CD14-positive monocyte (primary cell): ENCODE data around the gene ZSCAN10. TPM values are rescaled to one million over a fixed set of nuclear protein-coding genes. Genes with fewer than 3 reads are reported as not detected.
A peak's percentile ranks its signal among the peaks of the same experiment; 100 is the strongest.
"Not testable (repeated sequence)": the region's sequence is repeated elsewhere in the genome, so short reads cannot be mapped to it uniquely, and the experiment has no call there.

Experiments used
- DNase-seq, 3 donors: peaks; one replicate each; pipeline ENCODE4 v3.0.0-alpha.2; 2011 to 2022
- H2AFZ ChIP-seq: 2 replicates; pipeline ENCODE4 v1.6.0; 2012; ENCODE audit warnings: mild to moderate bottlenecking, low read depth, low read length, inconsistent platforms; ENCODE audit not compliant: insufficient read depth, poor library complexity, severe bottlenecking
- H3K27ac ChIP-seq, 2 donors: 1 replicate in 1 of 2; 2 replicates in 1 of 2; pipeline ENCODE4 v1.5.1; 2012 to 2013; ENCODE audit warnings: low read length in 2 of 2, control low read depth in 1 of 2, inconsistent platforms in 1 of 2, low read depth in 1 of 2, mild to moderate bottlenecking in 1 of 2
- H3K27me3 ChIP-seq, 2 donors: one replicate each; pipeline versions ENCODE4 v1.6.0 to v1.6.1; 2011 to 2013; ENCODE audit warnings: low read length in 2 of 2; ENCODE audit not compliant: control insufficient read depth in 2 of 2, insufficient read depth in 2 of 2
- H3K36me3 ChIP-seq, 2 donors: replicated peaks in 1 of 2; 1 replicate in 1 of 2; 2 replicates in 1 of 2; pipeline versions ENCODE4 v1.5.1 to v1.6.1; 2012 to 2013; ENCODE audit warnings: low read length in 2 of 2, control low read depth in 1 of 2, inconsistent platforms in 1 of 2, mild to moderate bottlenecking in 1 of 2; ENCODE audit not compliant: insufficient read depth in 2 of 2, control insufficient read depth in 1 of 2
- H3K4me1 ChIP-seq, 2 donors: 1 replicate in 1 of 2; 2 replicates in 1 of 2; pipeline versions ENCODE4 v1.5.1 to v1.6.1; 2012 to 2013; ENCODE audit warnings: low read length in 2 of 2, control low read depth in 1 of 2, inconsistent platforms in 1 of 2, mild to moderate bottlenecking in 1 of 2, moderate library complexity in 1 of 2; ENCODE audit not compliant: insufficient read depth in 2 of 2, control insufficient read depth in 1 of 2
- H3K4me2 ChIP-seq: replicated peaks from 2 replicates; pipeline ENCODE3; 2012; ENCODE audit warnings: low read length, moderate library complexity, mild to moderate bottlenecking; ENCODE audit not compliant: poor library complexity, severe bottlenecking; ENCODE audit errors: extremely low read depth
- H3K4me3 ChIP-seq, 3 experiments: fragments of 200-600 bp in 1 of 3; sonication (generic) in 1 of 3; replicated peaks in 1 of 3; 1 replicate in 2 of 3; 2 replicates in 1 of 3; pipeline ENCODE4 v1.5.1; 2011 to 2013; ENCODE audit warnings: low read length in 3 of 3, mild to moderate bottlenecking in 3 of 3, control low read depth in 2 of 3, low read depth in 2 of 3, inconsistent platforms in 1 of 3, moderate library complexity in 1 of 3
- H3K79me2 ChIP-seq: 2 replicates; pipeline ENCODE4 v1.6.0; 2012; ENCODE audit warnings: mild to moderate bottlenecking, control low read depth, inconsistent platforms, low read length, moderate library complexity; ENCODE audit not compliant: insufficient read depth
- H3K9ac ChIP-seq: 2 replicates; pipeline ENCODE4 v1.6.0; 2017; ENCODE audit warnings: low read length, mild to moderate bottlenecking; ENCODE audit not compliant: insufficient read depth, poor library complexity, severe bottlenecking
- H3K9me3 ChIP-seq, 2 donors: replicated peaks in 1 of 2; 1 replicate in 1 of 2; 2 replicates in 1 of 2; pipeline versions ENCODE4 v1.5.1 to v1.6.1; 2012 to 2013; ENCODE audit warnings: low read length in 2 of 2, control low read depth in 1 of 2; ENCODE audit not compliant: control insufficient read depth in 1 of 2, insufficient read depth in 1 of 2
- H4K20me1 ChIP-seq: 2 replicates; pipeline ENCODE4 v1.6.0; 2012; ENCODE audit warnings: mild to moderate bottlenecking, low read length, control low read depth, moderate library complexity; ENCODE audit not compliant: insufficient read depth
- H3K27ac Mint-ChIP-seq, 7 donors: one replicate each; pipeline ENCODE4 v1.8.0; 2020; ENCODE audit warnings: mild to moderate bottlenecking in 7 of 7, mixed read lengths in 7 of 7, moderate library complexity in 6 of 7, inconsistent platforms in 2 of 7
- H3K27me3 Mint-ChIP-seq, 3 donors: one replicate each; pipeline ENCODE4 v1.8.0; 2021 to 2022; ENCODE audit warnings: low read depth in 3 of 3, mild to moderate bottlenecking in 3 of 3, mixed read lengths in 3 of 3, moderate library complexity in 3 of 3, inconsistent platforms in 1 of 3
- H3K36me3 Mint-ChIP-seq, 2 donors: one replicate each; pipeline ENCODE4 v1.8.0; 2020; ENCODE audit warnings: mixed read lengths in 2 of 2, inconsistent platforms in 1 of 2, mild to moderate bottlenecking in 1 of 2
- H3K4me1 Mint-ChIP-seq: one replicate; pipeline ENCODE4 v1.8.0; 2020; ENCODE audit warnings: mild to moderate bottlenecking, mixed read lengths
- H3K4me3 Mint-ChIP-seq, 2 donors: one replicate each; pipeline ENCODE4 v1.8.0; 2020; ENCODE audit warnings: mild to moderate bottlenecking in 2 of 2, mixed read lengths in 2 of 2, moderate library complexity in 1 of 2
- H3K9me3 Mint-ChIP-seq, 7 donors: one replicate each; pipeline ENCODE4 v1.8.0; 2020 to 2022; ENCODE audit warnings: mixed read lengths in 7 of 7, mild to moderate bottlenecking in 6 of 7, moderate library complexity in 6 of 7, inconsistent platforms in 2 of 7
- CTCF ChIP-seq: fragments of 200-600 bp; IDR thresholded peaks from one replicate; pipeline ENCODE4 v1.8.0; 2022; ENCODE audit warnings: antibody characterized with exemption, mild to moderate bottlenecking
- WGBS: methylation state at CpG from one replicate; pipeline ENCODE4 v1.1.5; 2013; ENCODE audit warnings: missing lambda C conversion rate; ENCODE audit not compliant: insufficient coverage; 5-methylcytosine and 5-hydroxymethylcytosine counted together
- intact Hi-C, 2 donors: fragments of 100-400 bp; cut with micrococcal nuclease; formaldehyde crosslinking; loops; one replicate each; pipeline versions ENCODE4 v1.15.0 to v1.15.1; 2023
- polyA plus RNA-seq, 3 donors: library from polyadenylated mRNA; depleted of rRNA in 1 of 3; unstranded in 2 of 3; stranded (reverse) in 1 of 3; fragments of 300-500 nt in 2 of 3; fragments of >200 nt in 1 of 3; fragmentation: Illumina TruSeq in 2 of 3; gene quantifications; 1 replicate in 2 of 3; 2 replicates in 1 of 3; pipeline ENCODE4 v1.2.3, GENCODE V29; 2012 to 2021

ZSCAN10 gene
- polyA plus RNA-seq, 3 donors, result 0.29 TPM; not detected in 2

- 97% methylated on average over 16 of the region's 17 CpGs for WGBS
- H3K4me3 ChIP-seq, result no peak overlapping the region
- no peak overlapping the region for H3K27ac Mint-ChIP-seq
Measured at GRCh38 chr16:3080024-3080423, 19.1 kb downstream of the ZSCAN10 start.

GRCh38 chr16:3076577-3076976, 22.5 kb downstream of the ZSCAN10 start:
- peaks cover 0 to 5% (median 1%) of the 10 kb centered on the region in 3 donors for H3K27me3 Mint-ChIP-seq
- no peak overlapping the region for H3K9ac ChIP-seq
- peaks cover 34 to 39% of the 10 kb centered on the region in 2 donors for H3K36me3 Mint-ChIP-seq
- H3K9me3 ChIP-seq, result no peaks in the 10 kb centered on the region
- peak overlapping the region in 2 of 7 donors; percentile 21 to 61 for H3K27ac Mint-ChIP-seq
- no peak overlapping the region for H3K4me2 ChIP-seq
- H3K36me3 ChIP-seq, result peaks cover 28 to 38% of the 10 kb centered on the region in 2 donors
- H3K27me3 ChIP-seq, result no peaks in the 10 kb centered on the region
- intact Hi-C loops, result no loop called here
- peaks cover 35 to 41% of the 10 kb centered on the region in 2 donors for H3K4me1 ChIP-seq
- no peaks in the 10 kb centered on the region for H4K20me1 ChIP-seq
- H3K9me3 Mint-ChIP-seq, result peaks cover 0 to 3% (median 0%) of the 10 kb centered on the region in 7 donors
- TF ChIP-seq CTCF, result no peak
- DNase-seq, result no peak
- H3K4me1 Mint-ChIP-seq, result peaks cover 37% of the 10 kb centered on the region
- H3K4me3 Mint-ChIP-seq, result no peak overlapping the region
- H3K4me3 ChIP-seq, result no peak overlapping the region
- no peak overlapping the region for H3K27ac ChIP-seq
- WGBS, result 92% methylated on average over 3 of the region's 6 CpGs
- no peaks in the 10 kb centered on the region for H3K79me2 ChIP-seq
- no peak overlapping the region for H2AFZ ChIP-seq

More at GRCh38 chr16:3080024-3080423, 19.1 kb downstream of the ZSCAN10 start:
- Histone ChIP-seq H3K9me3 (no peaks in the 10 kb centered on the region), H3K27ac (no peak overlapping the region), H3K4me1 (peaks cover 7 to 10% of the 10 kb centered on the region in 2 donors), H2AFZ (no peak overlapping the region), H3K9ac (no peak overlapping the region), H3K36me3 (peaks cover 28 to 38% of the 10 kb centered on the region in 2 donors), H3K27me3 (no peaks in the 10 kb centered on the region), H4K20me1 (no peaks in the 10 kb centered on the region), H3K4me2 (no peak overlapping the region), H3K79me2 (peaks cover 5% of the 10 kb centered on the region)
- peaks cover 17% of the 10 kb centered on the region for H3K4me1 Mint-ChIP-seq
- intact Hi-C loops, result no loop called here
- TF ChIP-seq CTCF, result no peak
- DNase-seq, result no peak
- peaks cover 0 to 1% (median 0%) of the 10 kb centered on the region in 3 donors for H3K27me3 Mint-ChIP-seq
- H3K36me3 Mint-ChIP-seq, result peaks cover 34 to 62% of the 10 kb centered on the region in 2 donors
- H3K9me3 Mint-ChIP-seq, result peaks cover 0 to 3% (median 0%) of the 10 kb centered on the region in 7 donors
- H3K4me3 Mint-ChIP-seq, result no peak overlapping the region

- intact Hi-C loops, H3K4me3 ChIP-seq, H3K4me2 ChIP-seq, H3K27ac ChIP-seq, H3K4me3 Mint-ChIP-seq, H3K27ac Mint-ChIP-seq, DNase-seq, H3K27me3 Mint-ChIP-seq, H4K20me1 ChIP-seq, H3K27me3 ChIP-seq, H3K79me2 ChIP-seq, H3K9me3 ChIP-seq, H3K9ac ChIP-seq, H2AFZ ChIP-seq, H3K9me3 Mint-ChIP-seq: not testable (repeated sequence)
- Mint-ChIP-seq H3K4me1 (peaks cover 41% of the 10 kb centered on the region), H3K36me3 (peaks cover 31 to 34% of the 10 kb centered on the region in 2 donors)
- WGBS, result 94% methylated on average over 6 of the region's 6 CpGs
- H3K4me1 ChIP-seq, result peaks cover 35 to 41% of the 10 kb centered on the region in 2 donors
- H3K36me3 ChIP-seq, result peaks cover 25 to 34% of the 10 kb centered on the region in 2 donors
Measured at GRCh38 chr16:3075946-3076345, 23.1 kb downstream of the ZSCAN10 start.
